Transverse colon (tissue), 3 donors: Measurements from ENCODE around the gene DNAH1.

Source experiments
- CTCF ChIP-seq, 5 experiments: fragments of 200-600 bp in 3 of 5; fragments of 450-650 bp in 2 of 5; sonication (generic) in 3 of 5; IDR thresholded peaks; 1 replicate in 2 of 5; 2 replicates in 3 of 5; pipeline ENCODE4 v1.5.1; 2016 to 2017; ENCODE audit warnings: antibody characterized with exemption in 5 of 5, inconsistent platforms in 3 of 5, mild to moderate bottlenecking in 2 of 5, moderate library complexity in 1 of 5
- EP300 ChIP-seq: sonication (generic); formaldehyde crosslinking; IDR thresholded peaks from one replicate; pipeline ENCODE4 v1.6.1; 2017; ENCODE audit warnings: antibody characterized with exemption, low read depth
- POLR2A ChIP-seq: fragments of 450-650 bp; IDR thresholded peaks from one replicate; pipeline ENCODE4 v1.6.1; 2016; ENCODE audit warnings: antibody characterized with exemption, mild to moderate bottlenecking, moderate library complexity

- TF ChIP-seq CTCF (IDR thresholded peaks at IDR 0.05): no peak
- TF ChIP-seq POLR2A: no peak
- TF ChIP-seq EP300: no peak
Measured at GRCh38 chr3:52323526-52324295, 7.6 kb downstream of the DNAH1 start.
